ENCODE measurements around the gene ZNF587. TPM values are rescaled to one million over a fixed set of nuclear protein-coding genes. Genes with fewer than 3 reads are reported as not detected.
"Not testable (repeated sequence)": the region's sequence is repeated elsewhere in the genome, so short reads cannot be mapped to it uniquely, and the experiment has no call there.

ZNF587 gene
- total RNA-seq, 1 donor from 2014 or later: 61.1 TPM

GRCh38 chr19:57872450-57872849, 22.8 kb downstream of the ZNF587 start:
- no peak overlapping the region for H3K27ac Mint-ChIP-seq
- H3K27me3 Mint-ChIP-seq: no peaks in the 10 kb centered on the region
- ATAC-seq (ENCODE audit: low read depth) (no peak), DNase-seq (no peak)
- POLR2A ChIA-PET: no interaction called here
- H3K9me3 Mint-ChIP-seq: peaks cover 39% of the 10 kb centered on the region
- CTCF ChIA-PET: no interaction called here
- H3K36me3 Mint-ChIP-seq (ENCODE audit: low read depth): peaks cover 72% of the 10 kb centered on the region
- TF ChIP-seq CTCF (IDR thresholded peaks at IDR 0.05): no peak
- intact Hi-C loops (cut with micrococcal nuclease): no loop called here
- H3K4me3 Mint-ChIP-seq: no peak overlapping the region
- H3K4me1 Mint-ChIP-seq: no peaks in the 10 kb centered on the region

- intact Hi-C loops (cut with micrococcal nuclease); CTCF ChIA-PET; DNase-seq; H3K4me1 Mint-ChIP-seq; ATAC-seq (ENCODE audit: low read depth); H3K27ac Mint-ChIP-seq; H3K4me3 Mint-ChIP-seq; H3K27me3 Mint-ChIP-seq: not testable (repeated sequence)
- POLR2A ChIA-PET: interaction anchor here (0.6 kb wide), 2 partner anchors 12 to 105 kb away, joined by 3 to 7 read pairs; no protein-coding TSS in a partner anchor
- H3K9me3 Mint-ChIP-seq: peaks cover 37% of the 10 kb centered on the region
- H3K36me3 Mint-ChIP-seq (ENCODE audit: low read depth): peaks cover 73% of the 10 kb centered on the region
Observed at GRCh38 chr19:57873883-57874799, 24.5 kb downstream of the ZNF587 start.

GRCh38 chr19:57886046-57886445, 36.4 kb downstream of the ZNF587 start:
- TF ChIP-seq CTCF (IDR thresholded peaks at IDR 0.05): no peak
- Mint-ChIP-seq H3K9me3 (no peaks in the 10 kb centered on the region), H3K36me3 (ENCODE audit: low read depth) (peaks cover 51% of the 10 kb centered on the region), H3K4me1 (peaks cover 40% of the 10 kb centered on the region), H3K27ac (no peak overlapping the region), H3K4me3 (peak overlapping the region; percentile 1), H3K27me3 (no peaks in the 10 kb centered on the region)
- ChIA-PET POLR2A (interaction anchor here (0.5 kb wide), 1 partner anchor 12 kb away, joined by 3 read pairs; no protein-coding TSS in a partner anchor), CTCF (no interaction called here)
- no peak for ATAC-seq (ENCODE audit: low read depth)
- intact Hi-C loops (cut with micrococcal nuclease): loop anchor here (5.0 kb wide), 1 partner anchor 61 kb away; the partner anchor contains the start of gene ZNF256
- no peak for DNase-seq

GRCh38 chr19:57887195-57887941, 37.7 kb downstream of the ZNF587 start:
- Mint-ChIP-seq H3K4me3 (peak overlapping the region; percentile 95), H3K4me1 (peaks cover 40% of the 10 kb centered on the region), H3K27ac (peak overlapping the region; percentile 13), H3K36me3 (ENCODE audit: low read depth) (peaks cover 51% of the 10 kb centered on the region), H3K9me3 (no peaks in the 10 kb centered on the region), H3K27me3 (no peaks in the 10 kb centered on the region)
- ChIA-PET POLR2A (interaction anchor here (0.6 to 2.6 kb wide), 3 partner anchors 115 to 497 kb away, joined by 3 to 9 read pairs (median 3); partner anchors contain the start of gene ZNF606), CTCF (interaction anchor here (1.0 kb wide), 1 partner anchor 16 kb away, joined by 5 read pairs; no protein-coding TSS in a partner anchor)
- DNase-seq: no peak
- no peak for TF ChIP-seq CTCF (IDR thresholded peaks at IDR 0.05)
- ATAC-seq (ENCODE audit: low read depth): no peak
- intact Hi-C loops (cut with micrococcal nuclease): loop anchor here (5.0 kb wide), 1 partner anchor 60 kb away; the partner anchor contains the start of gene ZNF256

- Mint-ChIP-seq H3K36me3 (ENCODE audit: low read depth) (peaks cover 45% of the 10 kb centered on the region), H3K9me3 (no peaks in the 10 kb centered on the region), H3K27ac (peak overlapping the region; percentile 84), H3K4me1 (peaks cover 40% of the 10 kb centered on the region), H3K4me3 (peak overlapping the region; percentile 95), H3K27me3 (no peaks in the 10 kb centered on the region)
- intact Hi-C loops (cut with micrococcal nuclease): loop anchor here (1.0 to 5.0 kb wide), 2 partner anchors 28 to 59 kb away; partner anchors contain the start of genes ZNF256 and ZNF417
- POLR2A ChIA-PET: interaction anchor here (0.6 to 2.6 kb wide), 3 partner anchors 113 to 497 kb away, joined by 3 to 9 read pairs (median 3); partner anchors contain the start of gene ZNF606
- TF ChIP-seq CTCF (IDR thresholded peaks at IDR 0.05): no peak
- ATAC-seq (ENCODE audit: low read depth) (no peak), DNase-seq (no peak)
- CTCF ChIA-PET: interaction anchor here (1.0 kb wide), 1 partner anchor 15 kb away, joined by 5 read pairs; no protein-coding TSS in a partner anchor
Observed at GRCh38 chr19:57888107-57888559, 38.5 kb downstream of the ZNF587 start.

All from activated B cell treated with CpG ODN at 0.5 μM for 24 hours (primary cell).